BE2C (cell line): Measurements from ENCODE around the gene GALR3.

Experiments used
- DNase-seq: peaks from one replicate; pipeline ENCODE4 v3.0.0-alpha.2; 2020
- H3K27me3 ChIP-seq: fragments of 250-450 bp; sonication (Bioruptor Pico); 2 replicates; pipeline ENCODE4 v1.5.1; 2020; ENCODE audit warnings: mild to moderate bottlenecking
- H3K36me3 ChIP-seq: fragments of 250-450 bp; sonication (Bioruptor Pico); 2 replicates; pipeline ENCODE4 v1.5.1; 2020; ENCODE audit warnings: mild to moderate bottlenecking
- H3K4me1 ChIP-seq: fragments of 250-450 bp; sonication (Bioruptor Pico); 2 replicates; pipeline ENCODE4 v1.5.1; 2020
- H3K4me3 ChIP-seq: 2 replicates; pipeline ENCODE4 v1.5.1; 2011; ENCODE audit warnings: low read depth, low read length
- H3K9me3 ChIP-seq: fragments of 250-450 bp; sonication (Bioruptor Pico); 2 replicates; pipeline ENCODE4 v1.5.1; 2020
- CTCF ChIP-seq: IDR thresholded peaks from 2 replicates; pipeline ENCODE4 v1.5.1; 2012; ENCODE audit warnings: mild to moderate bottlenecking, low read depth, low read length

GALR3 gene

GRCh38 chr22:37811867-37812266 lies 11.3 kb upstream of the GALR3 start:
- TF ChIP-seq CTCF: no peak
- H3K4me1 ChIP-seq: no peaks in the 10 kb centered on the region
- no peaks in the 10 kb centered on the region for H3K9me3 ChIP-seq
- H3K27me3 ChIP-seq: no peaks in the 10 kb centered on the region
- no peaks in the 10 kb centered on the region for H3K36me3 ChIP-seq
- DNase-seq: no peak
- H3K4me3 ChIP-seq: no peak overlapping the region

GRCh38 chr22:37812869-37813678 lies 10.1 kb upstream of the GALR3 start:
- Histone ChIP-seq H3K9me3 (no peaks in the 10 kb centered on the region), H3K36me3 (no peaks in the 10 kb centered on the region), H3K27me3 (no peaks in the 10 kb centered on the region), H3K4me3 (no peak overlapping the region), H3K4me1 (no peaks in the 10 kb centered on the region)
- TF ChIP-seq CTCF: no peak
- DNase-seq: no peak

- Histone ChIP-seq H3K36me3 (no peaks in the 10 kb centered on the region), H3K27me3 (no peaks in the 10 kb centered on the region), H3K4me1 (no peaks in the 10 kb centered on the region), H3K4me3 (no peak overlapping the region), H3K9me3 (no peaks in the 10 kb centered on the region)
- TF ChIP-seq CTCF: no peak
- DNase-seq: no peak
These were observed 7.6 kb upstream of the GALR3 start for GRCh38 chr22:37815593-37815992.

GRCh38 chr22:37816543-37817180 lies 6.5 kb upstream of the GALR3 start:
- H3K4me3 ChIP-seq: no peak overlapping the region
- DNase-seq: no peak
- no peak for TF ChIP-seq CTCF

GRCh38 chr22:37817705-37818408 lies 5.3 kb upstream of the GALR3 start:
- Histone ChIP-seq H3K36me3 (no peaks in the 10 kb centered on the region), H3K4me1 (no peaks in the 10 kb centered on the region), H3K4me3 (peak overlapping the region; percentile 53), H3K9me3 (no peaks in the 10 kb centered on the region), H3K27me3 (no peaks in the 10 kb centered on the region)
- DNase-seq: peak; percentile 90
- peak; percentile 93 for TF ChIP-seq CTCF

More at GRCh38 chr22:37816543-37817180, 6.5 kb upstream of the GALR3 start:
- H3K9me3 ChIP-seq: no peaks in the 10 kb centered on the region
- no peaks in the 10 kb centered on the region for H3K4me1 ChIP-seq
- H3K36me3 ChIP-seq: no peaks in the 10 kb centered on the region
- no peaks in the 10 kb centered on the region for H3K27me3 ChIP-seq
